ENCODE measurements around the gene MORC4. TPM values are rescaled to one million over a fixed set of nuclear protein-coding genes. Genes with fewer than 3 reads are reported as not detected.

The MORC4 gene
- total RNA-seq, 4 donors from 2014 or later: 15.3 to 44.9 (median 24.1) TPM

DNA sequence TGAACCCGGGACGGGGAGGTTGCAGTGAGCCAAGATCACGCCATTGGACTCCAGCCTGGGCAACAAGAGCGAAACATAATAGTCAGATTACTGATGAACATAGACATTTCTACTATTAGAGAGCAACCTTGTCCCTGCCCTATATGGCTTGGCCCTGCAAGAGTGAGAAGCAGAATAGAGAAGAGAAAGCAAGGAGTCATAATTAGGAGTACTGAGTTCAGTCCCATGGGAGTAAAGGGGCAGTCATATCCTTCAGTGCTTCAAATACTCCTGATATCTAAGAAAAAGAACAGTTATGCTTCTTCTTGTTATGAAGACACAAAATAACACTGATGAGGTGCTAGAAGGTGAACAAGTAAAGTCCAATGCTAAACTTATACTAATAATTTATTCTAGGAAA lies 46.0 kb downstream of the MORC4 start:
- Histone ChIP-seq H3K27ac (no peak overlapping the region), H3K36me3 (no peaks in the 10 kb centered on the region), H3K9me3 (no peaks in the 10 kb centered on the region), H3K27me3 (peaks cover 0 to 2% of the 10 kb centered on the region in 2 donors), H3K4me3 (no peak overlapping the region), H3K4me1 (no peaks in the 10 kb centered on the region)
- intact Hi-C loops (cut with DNase I; ENCODE audit: low total_unique reads): no loop called here
- TF ChIP-seq, protein P1, sequence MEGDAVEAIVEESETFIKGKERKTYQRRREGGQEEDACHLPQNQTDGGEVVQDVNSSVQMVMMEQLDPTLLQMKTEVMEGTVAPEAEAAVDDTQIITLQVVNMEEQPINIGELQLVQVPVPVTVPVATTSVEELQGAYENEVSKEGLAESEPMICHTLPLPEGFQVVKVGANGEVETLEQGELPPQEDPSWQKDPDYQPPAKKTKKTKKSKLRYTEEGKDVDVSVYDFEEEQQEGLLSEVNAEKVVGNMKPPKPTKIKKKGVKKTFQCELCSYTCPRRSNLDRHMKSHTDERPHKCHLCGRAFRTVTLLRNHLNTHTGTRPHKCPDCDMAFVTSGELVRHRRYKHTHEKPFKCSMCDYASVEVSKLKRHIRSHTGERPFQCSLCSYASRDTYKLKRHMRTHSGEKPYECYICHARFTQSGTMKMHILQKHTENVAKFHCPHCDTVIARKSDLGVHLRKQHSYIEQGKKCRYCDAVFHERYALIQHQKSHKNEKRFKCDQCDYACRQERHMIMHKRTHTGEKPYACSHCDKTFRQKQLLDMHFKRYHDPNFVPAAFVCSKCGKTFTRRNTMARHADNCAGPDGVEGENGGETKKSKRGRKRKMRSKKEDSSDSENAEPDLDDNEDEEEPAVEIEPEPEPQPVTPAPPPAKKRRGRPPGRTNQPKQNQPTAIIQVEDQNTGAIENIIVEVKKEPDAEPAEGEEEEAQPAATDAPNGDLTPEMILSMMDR (IDR thresholded peaks at IDR 0.05): no peak
- no peak for TF ChIP-seq POLR2A (IDR thresholded peaks at IDR 0.05)
- DNase-seq: no peak

DNA sequence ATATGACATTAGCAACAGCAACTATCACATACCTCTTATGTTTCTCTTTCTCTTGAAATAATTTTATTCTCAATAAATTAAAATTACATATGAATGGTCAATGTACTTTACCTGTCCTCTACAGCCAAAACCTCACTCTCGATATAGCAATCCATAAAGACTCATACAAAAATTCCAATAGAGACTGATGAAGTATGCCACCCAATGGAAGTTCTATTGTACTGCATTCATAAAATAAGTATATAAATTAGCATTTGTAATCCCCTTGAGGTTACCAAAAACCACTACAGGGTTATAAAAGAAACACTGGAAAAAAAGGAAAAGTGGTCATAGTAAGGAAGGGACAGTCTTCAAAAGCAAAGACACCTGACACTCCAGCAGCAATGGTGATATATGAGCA lies 47.0 kb downstream of the MORC4 start:
- no peak overlapping the region for H3K27ac ChIP-seq
- H3K4me1 ChIP-seq: no peaks in the 10 kb centered on the region
- H3K9me3 ChIP-seq: no peaks in the 10 kb centered on the region
- H3K4me3 ChIP-seq: no peak overlapping the region
- intact Hi-C loops (cut with DNase I; ENCODE audit: low total_unique reads): no loop called here
- peaks cover 0 to 9% of the 10 kb centered on the region in 2 donors for H3K27me3 ChIP-seq
- no peaks in the 10 kb centered on the region for H3K36me3 ChIP-seq
- DNase-seq: no peak
- TF ChIP-seq POLR2A (IDR thresholded peaks at IDR 0.05): no peak
- TF ChIP-seq, protein P1 (IDR thresholded peaks at IDR 0.05): peak in 1 of 4 experiments; percentile 17

DNA sequence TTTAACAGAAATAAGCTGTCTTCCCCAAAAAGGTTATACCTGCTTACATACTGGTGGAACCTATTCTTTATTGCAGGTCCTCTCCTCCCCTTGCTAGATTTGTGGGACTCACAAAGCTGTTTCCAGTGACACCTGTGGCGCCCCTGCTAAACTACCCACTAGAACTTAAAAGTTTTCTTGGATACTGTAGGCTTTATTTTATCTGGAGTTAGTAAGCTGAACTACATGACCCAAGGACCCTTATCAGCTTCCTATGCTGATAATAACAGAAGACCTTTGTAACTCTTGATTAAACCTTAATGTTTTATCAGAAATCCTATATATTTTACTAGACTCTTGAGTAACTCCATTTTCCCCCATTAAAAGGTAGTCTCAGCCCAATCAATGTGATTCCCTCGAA lies 47.5 kb downstream of the MORC4 start:
- no peak overlapping the region for H3K27ac ChIP-seq
- DNase-seq: no peak
- H3K27me3 ChIP-seq: peaks cover 0 to 9% of the 10 kb centered on the region in 2 donors
- no peaks in the 10 kb centered on the region for H3K4me1 ChIP-seq
- no peaks in the 10 kb centered on the region for H3K36me3 ChIP-seq
- TF ChIP-seq POLR2A (IDR thresholded peaks at IDR 0.05): no peak
- TF ChIP-seq, protein P1 (IDR thresholded peaks at IDR 0.05): no peak
- H3K4me3 ChIP-seq: no peak overlapping the region
- intact Hi-C loops (cut with DNase I; ENCODE audit: low total_unique reads): no loop called here
- no peaks in the 10 kb centered on the region for H3K9me3 ChIP-seq

DNA sequence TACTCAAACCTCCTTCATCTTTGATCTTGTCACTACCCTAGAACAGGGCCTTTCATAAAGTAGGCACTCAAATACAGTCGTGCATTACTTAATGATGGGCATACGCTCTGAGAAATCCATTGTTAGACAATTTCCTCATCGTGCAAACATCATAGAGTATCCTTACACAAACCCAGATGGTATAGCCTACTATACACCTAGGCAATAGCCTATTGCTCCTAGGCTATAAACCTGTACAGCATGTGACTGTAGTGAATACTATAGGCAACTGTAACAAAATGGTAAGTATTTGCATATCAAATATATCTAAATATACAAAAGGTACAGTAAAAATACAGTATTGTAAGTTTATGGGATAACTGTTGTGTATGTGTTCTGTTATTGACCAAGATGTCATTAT lies 47.9 kb downstream of the MORC4 start:
- H3K9me3 ChIP-seq: no peaks in the 10 kb centered on the region
- no peak overlapping the region for H3K4me3 ChIP-seq
- TF ChIP-seq, protein P1 (IDR thresholded peaks at IDR 0.05): no peak
- TF ChIP-seq POLR2A (IDR thresholded peaks at IDR 0.05): no peak
- no peaks in the 10 kb centered on the region for H3K36me3 ChIP-seq
- H3K27ac ChIP-seq: no peak overlapping the region
- intact Hi-C loops (cut with DNase I; ENCODE audit: low total_unique reads): no loop called here
- peaks cover 0 to 9% of the 10 kb centered on the region in 2 donors for H3K27me3 ChIP-seq
- H3K4me1 ChIP-seq: no peaks in the 10 kb centered on the region
- no peak for DNase-seq

DNA sequence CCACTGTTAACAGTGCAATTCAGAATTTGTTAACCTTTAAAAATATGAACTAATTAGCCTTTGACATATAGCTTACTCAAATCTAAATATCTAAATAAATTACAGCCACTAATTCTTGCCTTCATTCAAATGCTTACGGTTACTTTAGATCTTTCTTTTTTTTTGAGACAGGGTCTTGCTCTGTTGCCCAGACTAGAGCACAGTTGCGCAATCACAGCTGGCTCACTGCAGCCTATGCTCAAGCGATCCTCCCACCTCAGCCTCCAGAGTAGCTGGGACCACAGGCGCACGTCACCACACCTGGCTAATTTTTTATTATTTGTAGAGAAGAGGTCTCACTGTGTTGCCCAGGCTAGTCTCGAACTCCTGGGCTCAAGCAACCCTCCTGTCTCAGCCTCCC lies 48.8 kb downstream of the MORC4 start:
- no peak overlapping the region for H3K27ac ChIP-seq
- H3K36me3 ChIP-seq: no peaks in the 10 kb centered on the region
- no peak for DNase-seq
- peaks cover 0 to 9% of the 10 kb centered on the region in 2 donors for H3K27me3 ChIP-seq
- no peak overlapping the region for H3K4me3 ChIP-seq
- H3K4me1 ChIP-seq: no peaks in the 10 kb centered on the region
- intact Hi-C loops (cut with DNase I; ENCODE audit: low total_unique reads): no loop called here
- H3K9me3 ChIP-seq: no peaks in the 10 kb centered on the region
- TF ChIP-seq, protein P1 (IDR thresholded peaks at IDR 0.05): no peak
- no peak for TF ChIP-seq POLR2A (IDR thresholded peaks at IDR 0.05)

All from uterus (tissue), 4 donors.